22Rv1 (cell line): ENCODE data around the gene NEU1.

Experiments
- H3K27ac ChIP-seq: fragments of 450-650 bp; 2 replicates; pipeline ENCODE4 v1.5.1; 2017
- CTCF ChIP-seq: fragments of 450-650 bp; IDR thresholded peaks from 2 replicates; pipeline ENCODE4 v1.5.1; 2017; ENCODE audit warnings: mild to moderate bottlenecking
- ZFX ChIP-seq: fragments of 450-650 bp; IDR thresholded peaks from 2 replicates; pipeline ENCODE4 v1.6.1; 2017; ENCODE audit warnings: antibody characterized with exemption, borderline replicate concordance

The NEU1 gene

GRCh38 chr6:31834367-31835250, 28.0 kb downstream of the NEU1 start:
- H3K27ac ChIP-seq, result peak overlapping the region; percentile 95
- TF ChIP-seq ZFX, result no peak
- TF ChIP-seq CTCF, result no peak

GRCh38 chr6:31831350-31832215, 31.0 kb downstream of the NEU1 start:
- peak overlapping the region; percentile 18 for H3K27ac ChIP-seq

GRCh38 chr6:31830886-31831335, 31.7 kb downstream of the NEU1 start:
- peak overlapping the region; percentile 18 for H3K27ac ChIP-seq
- no peak for TF ChIP-seq CTCF
- no peak for TF ChIP-seq ZFX

More at GRCh38 chr6:31831350-31832215, 31.0 kb downstream of the NEU1 start:
- TF ChIP-seq CTCF (no peak), ZFX (no peak)

GRCh38 chr6:31829633-31830283, 32.9 kb downstream of the NEU1 start:
- TF ChIP-seq ZFX, result no peak
- peak; percentile 63 for TF ChIP-seq CTCF
- peak overlapping the region; percentile 53 for H3K27ac ChIP-seq

- no peak for TF ChIP-seq ZFX
- no peak for TF ChIP-seq CTCF
Observed at GRCh38 chr6:31827286-31828079, 35.1 kb downstream of the NEU1 start, which contains the start of gene HSPA1B. Gene HSPA1B, plus strand, starts transcription at chr6:31827738. Its CDS starts 213 bp downstream, at chr6:31827951.

GRCh38 chr6:31826793-31827285, 35.8 kb downstream of the NEU1 start:
- H3K27ac ChIP-seq, result peak overlapping the region; percentile 99
- TF ChIP-seq ZFX, result no peak
- TF ChIP-seq CTCF, result no peak

More at GRCh38 chr6:31827286-31828079, 35.1 kb downstream of the NEU1 start, which contains the start of gene HSPA1B:
- H3K27ac ChIP-seq, result peak within 1 kb of the TSS; percentile 99
